OCI-LY1 (cell line): ENCODE data around the gene CIAO2A.

ENCODE experiments used
- CTCF ChIP-seq: fragments of 200-600 bp; sonication (generic), shearing (Covaris generic); IDR thresholded peaks from 2 replicates; pipeline ENCODE4 v1.5.1; 2017; ENCODE audit warnings: mild to moderate bottlenecking, antibody characterized with exemption, low read length, moderate library complexity, mixed read lengths
- EZH2 ChIP-seq: fragments of 200-600 bp; sonication (generic), shearing (Covaris generic); IDR thresholded peaks from 2 replicates; pipeline ENCODE4 v1.8.0; 2017; ENCODE audit warnings: borderline replicate concordance, mixed run types, mild to moderate bottlenecking, antibody characterized with exemption, low read length, moderate library complexity, mixed read lengths

GRCh38 chr15:64045101-64045435 is 48.6 kb downstream of the CIAO2A start:
- TF ChIP-seq CTCF (no peak), EZH2 (no peak)
